Panc1 (cell line): ENCODE results near the gene ANG. TPM values are rescaled to one million over a fixed set of nuclear protein-coding genes. Genes with fewer than 3 reads are reported as not detected.

Experiments used
- ATAC-seq: fragments of 200-7000 bp; cut with Tn5 transposase; 2 replicates; pipeline ENCODE4 v1.9.1; 2020; ENCODE audit warnings: mild to moderate bottlenecking, moderate library complexity
- BruUV-seq: library from RNA; stranded (reverse); fragments of 400-500 nt; replicated peaks from 2 replicates; lab custom pipeline; 2021; lab: Mats Ljungman, UMichigan
- CTCF ChIA-PET: fragments of 300-600 bp; sonication (Branson Sonifier 250); formaldehyde crosslinking; loops from one replicate; lab custom pipeline; 2022; ENCODE audit warnings: antibody characterized with exemption; lab: Charles Lee
- POLR2A ChIA-PET: fragments of 300-600 bp; sonication (Branson Sonifier 250); formaldehyde crosslinking; loops from one replicate; lab custom pipeline; 2022; ENCODE audit warnings: antibody characterized with exemption; lab: Charles Lee
- DNase-seq: peaks from one replicate; pipeline ENCODE4 v3.0.0-alpha.2; 2010; ENCODE audit warnings: low read depth, low spot score
- H3K27ac ChIP-seq: 2 replicates; pipeline ENCODE4 v1.5.1; 2011; ENCODE audit warnings: mild to moderate bottlenecking, low read length, inconsistent platforms
- H3K27me3 ChIP-seq: fragments of 200-500 bp; sonication (Bioruptor generic); 2 replicates; pipeline ENCODE4 v1.6.0; 2014; ENCODE audit warnings: low read length, inconsistent platforms; ENCODE audit not compliant: control insufficient read depth, insufficient read depth
- H3K36me3 ChIP-seq: fragments of 200-500 bp; sonication (Bioruptor generic); 2 replicates; pipeline ENCODE4 v1.5.1; 2014; ENCODE audit warnings: inconsistent platforms, mild to moderate bottlenecking, low read length, moderate library complexity; ENCODE audit not compliant: control insufficient read depth, insufficient read depth
- H3K4me1 ChIP-seq: 2 replicates; pipeline ENCODE4 v1.5.1; 2011; ENCODE audit warnings: inconsistent platforms, mild to moderate bottlenecking, low read length, moderate library complexity; ENCODE audit not compliant: control insufficient read depth, insufficient read depth
- H3K4me3 ChIP-seq, 2 experiments: 2 replicates each; pipeline ENCODE4 v1.5.1; 2011 to 2012; ENCODE audit warnings: low read depth in 2 of 2, low read length in 2 of 2, mild to moderate bottlenecking in 2 of 2, inconsistent platforms in 1 of 2, moderate library complexity in 1 of 2
- H3K9me3 ChIP-seq: fragments of 200-500 bp; sonication (Bioruptor generic); 2 replicates; pipeline ENCODE4 v1.5.1; 2014; ENCODE audit warnings: low read depth, mild to moderate bottlenecking, inconsistent platforms, low read length, moderate library complexity; ENCODE audit not compliant: control insufficient read depth, insufficient read depth
- POLR2AphosphoS5 ChIP-seq: IDR thresholded peaks from 2 replicates; pipeline ENCODE4 v1.6.1; 2012; ENCODE audit warnings: mild to moderate bottlenecking, low read depth, low read length, moderate library complexity
- SIN3A ChIP-seq: IDR thresholded peaks from 2 replicates; pipeline ENCODE4 v1.6.1; 2012; ENCODE audit warnings: low read depth, mild to moderate bottlenecking, low read length, moderate library complexity, borderline replicate concordance; ENCODE audit not compliant: insufficient read depth
- TCF7L2 ChIP-seq: IDR thresholded peaks from 2 replicates; pipeline ENCODE4 v1.6.1; 2011; ENCODE audit warnings: mild to moderate bottlenecking, low read depth, low read length, inconsistent platforms
- in situ Hi-C: cut with HindIII; loops from 2 replicates; pipeline ENCODE4 v1.10.0; 2016; ENCODE audit warnings: low sequenced_read_pairs, low pct_unique_long_range_greater_than_20kb
- intact Hi-C: fragments of 100-400 bp; cut with micrococcal nuclease; formaldehyde crosslinking; loops from one replicate; pipeline ENCODE4 v1.10.0; 2022; ENCODE audit not compliant: unreplicated experiment
- total RNA-seq: library from RNA; stranded (reverse); gene quantifications from one replicate; pipeline ENCODE4 v1.2.1, GENCODE V29; 2021; ENCODE audit not compliant: unreplicated experiment
- TF ChIP-seq, protein P1 (sequence below), 2 experiments: IDR thresholded peaks; 2 replicates each; pipeline ENCODE4 v1.6.1; 2011 to 2012; ENCODE audit warnings: low read depth in 2 of 2, control low read depth in 1 of 2, low read length in 1 of 2, mild to moderate bottlenecking in 1 of 2, moderate library complexity in 1 of 2; ENCODE audit not compliant: insufficient read depth in 1 of 2
- TF ChIP-seq, protein P2 (sequence below): fragments of 450-650 bp; IDR thresholded peaks from 2 replicates; pipeline ENCODE4 v1.5.1; 2017; ENCODE audit warnings: mild to moderate bottlenecking

ANG gene
- total RNA-seq, 1 experiment from 2014 or later: 1.9 TPM

DNA sequence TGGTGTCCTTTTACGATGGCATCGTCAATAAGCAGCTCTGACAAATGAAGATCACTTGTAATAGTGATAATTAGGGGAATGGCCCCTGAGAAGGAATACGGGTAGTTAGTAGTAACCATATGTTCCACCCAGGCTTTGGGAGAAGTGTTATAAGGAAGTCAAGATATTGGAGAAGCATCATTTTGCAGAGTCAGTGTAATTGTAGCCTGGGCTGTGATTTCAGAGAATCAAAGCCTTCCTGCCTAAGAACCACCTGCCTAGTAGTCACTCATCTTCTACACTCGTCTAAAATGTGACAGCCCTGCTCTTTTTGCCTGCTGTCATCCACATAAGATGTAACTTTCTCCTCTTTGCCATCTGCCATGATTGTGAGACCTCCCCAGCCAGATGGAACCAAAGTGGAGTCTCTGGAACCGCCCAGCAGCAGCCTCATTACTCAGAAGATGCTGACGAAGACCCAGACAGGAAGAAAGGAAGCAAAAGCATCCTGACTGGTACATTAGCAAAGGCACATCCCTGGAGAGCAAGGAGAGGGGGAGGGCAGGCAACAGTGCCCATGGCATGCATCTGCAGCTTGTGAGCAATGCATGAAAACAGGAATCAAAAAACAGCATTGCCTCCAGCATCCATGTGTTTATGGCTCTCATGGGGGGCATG is 44.5 kb downstream of the ANG start:
- BruUV-seq: no TSS peak
- Histone ChIP-seq H3K4me1 (no peaks in the 10 kb centered on the region), H3K9me3 (no peaks in the 10 kb centered on the region), H3K27ac (no peak overlapping the region), H3K36me3 (no peaks in the 10 kb centered on the region), H3K4me3 (no peak overlapping the region), H3K27me3 (peaks cover 3% of the 10 kb centered on the region; the same call in 1 of the 2 replicates)
- no peak for DNase-seq
- ATAC-seq: no peak
- POLR2A ChIA-PET: no interaction called here
- TF ChIP-seq TCF7L2 (no peak), SIN3A (no peak), POLR2AphosphoS5 (no peak)
- TF ChIP-seq, protein P1, sequence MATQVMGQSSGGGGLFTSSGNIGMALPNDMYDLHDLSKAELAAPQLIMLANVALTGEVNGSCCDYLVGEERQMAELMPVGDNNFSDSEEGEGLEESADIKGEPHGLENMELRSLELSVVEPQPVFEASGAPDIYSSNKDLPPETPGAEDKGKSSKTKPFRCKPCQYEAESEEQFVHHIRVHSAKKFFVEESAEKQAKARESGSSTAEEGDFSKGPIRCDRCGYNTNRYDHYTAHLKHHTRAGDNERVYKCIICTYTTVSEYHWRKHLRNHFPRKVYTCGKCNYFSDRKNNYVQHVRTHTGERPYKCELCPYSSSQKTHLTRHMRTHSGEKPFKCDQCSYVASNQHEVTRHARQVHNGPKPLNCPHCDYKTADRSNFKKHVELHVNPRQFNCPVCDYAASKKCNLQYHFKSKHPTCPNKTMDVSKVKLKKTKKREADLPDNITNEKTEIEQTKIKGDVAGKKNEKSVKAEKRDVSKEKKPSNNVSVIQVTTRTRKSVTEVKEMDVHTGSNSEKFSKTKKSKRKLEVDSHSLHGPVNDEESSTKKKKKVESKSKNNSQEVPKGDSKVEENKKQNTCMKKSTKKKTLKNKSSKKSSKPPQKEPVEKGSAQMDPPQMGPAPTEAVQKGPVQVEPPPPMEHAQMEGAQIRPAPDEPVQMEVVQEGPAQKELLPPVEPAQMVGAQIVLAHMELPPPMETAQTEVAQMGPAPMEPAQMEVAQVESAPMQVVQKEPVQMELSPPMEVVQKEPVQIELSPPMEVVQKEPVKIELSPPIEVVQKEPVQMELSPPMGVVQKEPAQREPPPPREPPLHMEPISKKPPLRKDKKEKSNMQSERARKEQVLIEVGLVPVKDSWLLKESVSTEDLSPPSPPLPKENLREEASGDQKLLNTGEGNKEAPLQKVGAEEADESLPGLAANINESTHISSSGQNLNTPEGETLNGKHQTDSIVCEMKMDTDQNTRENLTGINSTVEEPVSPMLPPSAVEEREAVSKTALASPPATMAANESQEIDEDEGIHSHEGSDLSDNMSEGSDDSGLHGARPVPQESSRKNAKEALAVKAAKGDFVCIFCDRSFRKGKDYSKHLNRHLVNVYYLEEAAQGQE (IDR thresholded peaks at IDR 0.05; ENCODE audit: insufficient read depth in 1 of 2, low read depth in 2 of 2, low read length in 1 of 2): no peak
- TF ChIP-seq, protein P2, sequence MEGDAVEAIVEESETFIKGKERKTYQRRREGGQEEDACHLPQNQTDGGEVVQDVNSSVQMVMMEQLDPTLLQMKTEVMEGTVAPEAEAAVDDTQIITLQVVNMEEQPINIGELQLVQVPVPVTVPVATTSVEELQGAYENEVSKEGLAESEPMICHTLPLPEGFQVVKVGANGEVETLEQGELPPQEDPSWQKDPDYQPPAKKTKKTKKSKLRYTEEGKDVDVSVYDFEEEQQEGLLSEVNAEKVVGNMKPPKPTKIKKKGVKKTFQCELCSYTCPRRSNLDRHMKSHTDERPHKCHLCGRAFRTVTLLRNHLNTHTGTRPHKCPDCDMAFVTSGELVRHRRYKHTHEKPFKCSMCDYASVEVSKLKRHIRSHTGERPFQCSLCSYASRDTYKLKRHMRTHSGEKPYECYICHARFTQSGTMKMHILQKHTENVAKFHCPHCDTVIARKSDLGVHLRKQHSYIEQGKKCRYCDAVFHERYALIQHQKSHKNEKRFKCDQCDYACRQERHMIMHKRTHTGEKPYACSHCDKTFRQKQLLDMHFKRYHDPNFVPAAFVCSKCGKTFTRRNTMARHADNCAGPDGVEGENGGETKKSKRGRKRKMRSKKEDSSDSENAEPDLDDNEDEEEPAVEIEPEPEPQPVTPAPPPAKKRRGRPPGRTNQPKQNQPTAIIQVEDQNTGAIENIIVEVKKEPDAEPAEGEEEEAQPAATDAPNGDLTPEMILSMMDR: no peak
- in situ Hi-C loops (no loop called here), intact Hi-C loops (no loop called here)
- CTCF ChIA-PET: no interaction called here

DNA sequence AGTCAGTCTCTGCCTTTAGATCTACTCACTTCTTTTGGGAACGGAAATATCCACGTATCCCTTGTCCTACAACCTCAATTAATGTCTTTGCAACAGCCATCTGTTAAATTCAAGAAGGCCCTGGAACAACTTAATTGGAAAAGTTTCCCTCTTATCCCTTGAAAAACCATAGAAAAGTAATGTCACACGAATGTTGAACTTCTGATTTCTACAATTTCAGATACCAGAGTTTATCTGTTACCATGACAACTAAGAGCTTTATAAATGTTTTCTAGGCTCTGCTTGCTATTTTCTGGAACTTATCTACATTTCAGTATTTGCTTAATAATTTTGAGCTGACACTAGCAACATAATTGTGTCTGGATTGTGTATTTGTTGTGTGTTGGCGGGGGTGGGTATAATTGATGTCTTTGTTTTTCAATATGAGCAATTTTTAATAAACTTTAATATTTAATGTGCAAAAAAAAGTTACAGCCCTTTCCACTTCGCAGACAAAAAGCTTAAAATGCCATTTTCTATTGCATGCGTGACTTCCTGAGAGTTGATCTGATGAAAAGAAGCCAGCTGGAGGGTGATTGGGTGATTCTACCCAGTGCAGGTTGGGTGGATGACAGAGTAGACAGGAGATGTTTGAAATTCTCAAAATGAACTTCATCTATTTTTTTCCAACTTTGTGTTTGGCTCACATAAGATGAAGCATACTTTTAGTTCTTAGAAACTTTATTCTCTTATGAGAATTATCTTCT is 45.3 kb downstream of the ANG start:
- no peak for DNase-seq
- Histone ChIP-seq H3K36me3 (no peaks in the 10 kb centered on the region), H3K27me3 (no peaks in the 10 kb centered on the region), H3K4me3 (no peak overlapping the region), H3K27ac (no peak overlapping the region), H3K9me3 (no peaks in the 10 kb centered on the region), H3K4me1 (no peaks in the 10 kb centered on the region)
- ATAC-seq: no peak
- in situ Hi-C loops: no loop called here
- intact Hi-C loops: no loop called here
- no TSS peak for BruUV-seq
- CTCF ChIA-PET: no interaction called here
- TF ChIP-seq SIN3A (no peak), TCF7L2 (no peak), POLR2AphosphoS5 (no peak)
- TF ChIP-seq, protein P2: no peak
- TF ChIP-seq, protein P1 (IDR thresholded peaks at IDR 0.05; ENCODE audit: insufficient read depth in 1 of 2, low read depth in 2 of 2, low read length in 1 of 2): no peak
- POLR2A ChIA-PET: no interaction called here
